ENCODE results near the gene TMPRSS15. TPM values are rescaled to one million over a fixed set of nuclear protein-coding genes. Genes with fewer than 3 reads are reported as not detected.

TMPRSS15 gene
- total and polyA plus RNA-seq, 9 of the 15 experiments (the other 6 are each of a cell fraction or from before 2014, with no cell fraction given) = 0.03 to 0.11 (median 0.04) TPM; not detected in 4

DNA sequence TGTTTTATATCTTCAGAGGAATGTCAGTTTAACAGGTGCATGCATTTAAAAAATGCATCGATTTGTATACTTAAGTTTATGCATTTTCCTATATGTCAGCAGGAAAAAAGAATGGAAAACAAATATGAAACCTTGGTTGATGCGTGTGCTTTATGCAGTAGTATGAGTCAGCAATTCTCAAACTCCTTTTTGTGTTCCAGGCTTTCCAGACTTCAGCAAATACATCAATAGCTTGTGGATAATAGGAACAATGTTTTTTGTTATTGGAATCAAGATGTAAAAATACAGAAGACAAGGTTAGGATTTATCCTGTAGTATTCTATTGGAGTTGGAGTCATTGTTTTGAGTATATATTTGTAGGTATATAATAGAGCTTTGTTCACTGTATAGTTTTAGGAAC, 113.7 kb downstream of the TMPRSS15 start (continued):
- TF ChIP-seq, protein P1, sequence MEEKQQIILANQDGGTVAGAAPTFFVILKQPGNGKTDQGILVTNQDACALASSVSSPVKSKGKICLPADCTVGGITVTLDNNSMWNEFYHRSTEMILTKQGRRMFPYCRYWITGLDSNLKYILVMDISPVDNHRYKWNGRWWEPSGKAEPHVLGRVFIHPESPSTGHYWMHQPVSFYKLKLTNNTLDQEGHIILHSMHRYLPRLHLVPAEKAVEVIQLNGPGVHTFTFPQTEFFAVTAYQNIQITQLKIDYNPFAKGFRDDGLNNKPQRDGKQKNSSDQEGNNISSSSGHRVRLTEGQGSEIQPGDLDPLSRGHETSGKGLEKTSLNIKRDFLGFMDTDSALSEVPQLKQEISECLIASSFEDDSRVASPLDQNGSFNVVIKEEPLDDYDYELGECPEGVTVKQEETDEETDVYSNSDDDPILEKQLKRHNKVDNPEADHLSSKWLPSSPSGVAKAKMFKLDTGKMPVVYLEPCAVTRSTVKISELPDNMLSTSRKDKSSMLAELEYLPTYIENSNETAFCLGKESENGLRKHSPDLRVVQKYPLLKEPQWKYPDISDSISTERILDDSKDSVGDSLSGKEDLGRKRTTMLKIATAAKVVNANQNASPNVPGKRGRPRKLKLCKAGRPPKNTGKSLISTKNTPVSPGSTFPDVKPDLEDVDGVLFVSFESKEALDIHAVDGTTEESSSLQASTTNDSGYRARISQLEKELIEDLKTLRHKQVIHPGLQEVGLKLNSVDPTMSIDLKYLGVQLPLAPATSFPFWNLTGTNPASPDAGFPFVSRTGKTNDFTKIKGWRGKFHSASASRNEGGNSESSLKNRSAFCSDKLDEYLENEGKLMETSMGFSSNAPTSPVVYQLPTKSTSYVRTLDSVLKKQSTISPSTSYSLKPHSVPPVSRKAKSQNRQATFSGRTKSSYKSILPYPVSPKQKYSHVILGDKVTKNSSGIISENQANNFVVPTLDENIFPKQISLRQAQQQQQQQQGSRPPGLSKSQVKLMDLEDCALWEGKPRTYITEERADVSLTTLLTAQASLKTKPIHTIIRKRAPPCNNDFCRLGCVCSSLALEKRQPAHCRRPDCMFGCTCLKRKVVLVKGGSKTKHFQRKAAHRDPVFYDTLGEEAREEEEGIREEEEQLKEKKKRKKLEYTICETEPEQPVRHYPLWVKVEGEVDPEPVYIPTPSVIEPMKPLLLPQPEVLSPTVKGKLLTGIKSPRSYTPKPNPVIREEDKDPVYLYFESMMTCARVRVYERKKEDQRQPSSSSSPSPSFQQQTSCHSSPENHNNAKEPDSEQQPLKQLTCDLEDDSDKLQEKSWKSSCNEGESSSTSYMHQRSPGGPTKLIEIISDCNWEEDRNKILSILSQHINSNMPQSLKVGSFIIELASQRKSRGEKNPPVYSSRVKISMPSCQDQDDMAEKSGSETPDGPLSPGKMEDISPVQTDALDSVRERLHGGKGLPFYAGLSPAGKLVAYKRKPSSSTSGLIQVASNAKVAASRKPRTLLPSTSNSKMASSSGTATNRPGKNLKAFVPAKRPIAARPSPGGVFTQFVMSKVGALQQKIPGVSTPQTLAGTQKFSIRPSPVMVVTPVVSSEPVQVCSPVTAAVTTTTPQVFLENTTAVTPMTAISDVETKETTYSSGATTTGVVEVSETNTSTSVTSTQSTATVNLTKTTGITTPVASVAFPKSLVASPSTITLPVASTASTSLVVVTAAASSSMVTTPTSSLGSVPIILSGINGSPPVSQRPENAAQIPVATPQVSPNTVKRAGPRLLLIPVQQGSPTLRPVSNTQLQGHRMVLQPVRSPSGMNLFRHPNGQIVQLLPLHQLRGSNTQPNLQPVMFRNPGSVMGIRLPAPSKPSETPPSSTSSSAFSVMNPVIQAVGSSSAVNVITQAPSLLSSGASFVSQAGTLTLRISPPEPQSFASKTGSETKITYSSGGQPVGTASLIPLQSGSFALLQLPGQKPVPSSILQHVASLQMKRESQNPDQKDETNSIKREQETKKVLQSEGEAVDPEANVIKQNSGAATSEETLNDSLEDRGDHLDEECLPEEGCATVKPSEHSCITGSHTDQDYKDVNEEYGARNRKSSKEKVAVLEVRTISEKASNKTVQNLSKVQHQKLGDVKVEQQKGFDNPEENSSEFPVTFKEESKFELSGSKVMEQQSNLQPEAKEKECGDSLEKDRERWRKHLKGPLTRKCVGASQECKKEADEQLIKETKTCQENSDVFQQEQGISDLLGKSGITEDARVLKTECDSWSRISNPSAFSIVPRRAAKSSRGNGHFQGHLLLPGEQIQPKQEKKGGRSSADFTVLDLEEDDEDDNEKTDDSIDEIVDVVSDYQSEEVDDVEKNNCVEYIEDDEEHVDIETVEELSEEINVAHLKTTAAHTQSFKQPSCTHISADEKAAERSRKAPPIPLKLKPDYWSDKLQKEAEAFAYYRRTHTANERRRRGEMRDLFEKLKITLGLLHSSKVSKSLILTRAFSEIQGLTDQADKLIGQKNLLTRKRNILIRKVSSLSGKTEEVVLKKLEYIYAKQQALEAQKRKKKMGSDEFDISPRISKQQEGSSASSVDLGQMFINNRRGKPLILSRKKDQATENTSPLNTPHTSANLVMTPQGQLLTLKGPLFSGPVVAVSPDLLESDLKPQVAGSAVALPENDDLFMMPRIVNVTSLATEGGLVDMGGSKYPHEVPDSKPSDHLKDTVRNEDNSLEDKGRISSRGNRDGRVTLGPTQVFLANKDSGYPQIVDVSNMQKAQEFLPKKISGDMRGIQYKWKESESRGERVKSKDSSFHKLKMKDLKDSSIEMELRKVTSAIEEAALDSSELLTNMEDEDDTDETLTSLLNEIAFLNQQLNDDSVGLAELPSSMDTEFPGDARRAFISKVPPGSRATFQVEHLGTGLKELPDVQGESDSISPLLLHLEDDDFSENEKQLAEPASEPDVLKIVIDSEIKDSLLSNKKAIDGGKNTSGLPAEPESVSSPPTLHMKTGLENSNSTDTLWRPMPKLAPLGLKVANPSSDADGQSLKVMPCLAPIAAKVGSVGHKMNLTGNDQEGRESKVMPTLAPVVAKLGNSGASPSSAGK (IDR thresholded peaks at IDR 0.05) = no peak
- TF ChIP-seq JUNB (CRISPR knock-in tag; conservative IDR thresholded peaks at IDR 0.05) (no peak), SREBF2 (CRISPR knock-in tag; IDR thresholded peaks at IDR 0.05) (no peak), HEY1 (CRISPR knock-in tag; IDR thresholded peaks at IDR 0.05; ENCODE audit: borderline replicate concordance) (no peak), MAFK (IDR thresholded peaks at IDR 0.05; ENCODE audit: low read length) (peak; percentile 32; the same call in 1 of the 2 replicates), SPI1 (IDR thresholded peaks at IDR 0.05; ENCODE audit: borderline replicate concordance, low read depth, low read length) (no peak), ZNF134 (CRISPR knock-in tag; conservative IDR thresholded peaks at IDR 0.05) (no peak), CHD4 (IDR thresholded peaks at IDR 0.05; ENCODE audit: insufficient read depth, insufficient replicate concordance, low read depth, low read length, poor library complexity, severe bottlenecking) (no peak), EGR1 (conservative IDR thresholded peaks at IDR 0.05) (no peak), NFIX (CRISPR knock-in tag; IDR thresholded peaks at IDR 0.05; ENCODE audit: low read depth) (no peak), ZNF175 (CRISPR knock-in tag; IDR thresholded peaks at IDR 0.05; ENCODE audit: low read depth) (no peak)
- TF ChIP-seq, protein P2, sequence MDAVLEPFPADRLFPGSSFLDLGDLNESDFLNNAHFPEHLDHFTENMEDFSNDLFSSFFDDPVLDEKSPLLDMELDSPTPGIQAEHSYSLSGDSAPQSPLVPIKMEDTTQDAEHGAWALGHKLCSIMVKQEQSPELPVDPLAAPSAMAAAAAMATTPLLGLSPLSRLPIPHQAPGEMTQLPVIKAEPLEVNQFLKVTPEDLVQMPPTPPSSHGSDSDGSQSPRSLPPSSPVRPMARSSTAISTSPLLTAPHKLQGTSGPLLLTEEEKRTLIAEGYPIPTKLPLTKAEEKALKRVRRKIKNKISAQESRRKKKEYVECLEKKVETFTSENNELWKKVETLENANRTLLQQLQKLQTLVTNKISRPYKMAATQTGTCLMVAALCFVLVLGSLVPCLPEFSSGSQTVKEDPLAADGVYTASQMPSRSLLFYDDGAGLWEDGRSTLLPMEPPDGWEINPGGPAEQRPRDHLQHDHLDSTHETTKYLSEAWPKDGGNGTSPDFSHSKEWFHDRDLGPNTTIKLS (IDR thresholded peaks at IDR 0.05; ENCODE audit: borderline replicate concordance, low read depth) = no peak
- TF ChIP-seq, protein P3, sequence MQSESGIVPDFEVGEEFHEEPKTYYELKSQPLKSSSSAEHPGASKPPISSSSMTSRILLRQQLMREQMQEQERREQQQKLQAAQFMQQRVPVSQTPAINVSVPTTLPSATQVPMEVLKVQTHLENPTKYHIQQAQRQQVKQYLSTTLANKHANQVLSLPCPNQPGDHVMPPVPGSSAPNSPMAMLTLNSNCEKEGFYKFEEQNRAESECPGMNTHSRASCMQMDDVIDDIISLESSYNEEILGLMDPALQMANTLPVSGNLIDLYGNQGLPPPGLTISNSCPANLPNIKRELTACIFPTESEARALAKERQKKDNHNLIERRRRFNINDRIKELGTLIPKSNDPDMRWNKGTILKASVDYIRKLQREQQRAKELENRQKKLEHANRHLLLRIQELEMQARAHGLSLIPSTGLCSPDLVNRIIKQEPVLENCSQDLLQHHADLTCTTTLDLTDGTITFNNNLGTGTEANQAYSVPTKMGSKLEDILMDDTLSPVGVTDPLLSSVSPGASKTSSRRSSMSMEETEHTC (IDR thresholded peaks at IDR 0.05) = no peak

Measured in K562 (cell line).